ENCODE measurements around the gene SAFB.

GRCh38 chr19:5608291-5608690 lies 14.6 kb upstream of the SAFB start:
- TF ChIP-seq MXI1 (conservative IDR thresholded peaks at IDR 0.05; ENCODE audit: poor library complexity, severe bottlenecking) (no peak), RAD21 (conservative IDR thresholded peaks at IDR 0.05) (no peak), EZH2 (IDR thresholded peaks at IDR 0.05; ENCODE audit: borderline replicate concordance, insufficient read depth, low read length, poor library complexity, severe bottlenecking) (no peak), CTCF (IDR thresholded peaks at IDR 0.05; ENCODE audit: poor library complexity, severe bottlenecking) (no peak)
